IMR-90 (cell line): ENCODE measurements around the gene DDAH2. TPM values are rescaled to one million over a fixed set of nuclear protein-coding genes. Genes with fewer than 3 reads are reported as not detected.
A peak's percentile ranks its signal among the peaks of the same experiment; 100 is the strongest.

ENCODE experiments used
- ATAC-seq: fragments of 200-7000 bp; cut with Tn5 transposase; 2 replicates; pipeline ENCODE4 v1.9.1; 2020; ENCODE audit warnings: low read depth, mild to moderate bottlenecking, moderate library complexity
- BruUV-seq: library from RNA; stranded (reverse); fragments of 400-500 nt; replicated peaks from 2 replicates; lab custom pipeline; 2021; lab: Mats Ljungman, UMichigan
- CTCF ChIA-PET: fragments of 300-600 bp; formaldehyde crosslinking; extraction: SDS; loops from one replicate; lab custom pipeline; 2021; ENCODE audit warnings: antibody characterized with exemption; lab: Yijun Ruan, JAX
- POLR2A ChIA-PET: fragments of 300-600 bp; sonication (Branson Sonifier 250); formaldehyde crosslinking; loops from one replicate; lab custom pipeline; 2022; ENCODE audit warnings: antibody characterized with exemption; ENCODE audit not compliant: unreplicated experiment; lab: Charles Lee
- DNase-seq: peaks from one replicate; pipeline ENCODE4 v3.0.0; 2013
- H2AFZ ChIP-seq: replicated peaks from 2 replicates; pipeline ENCODE3; 2013; ENCODE audit warnings: low read length, mild to moderate bottlenecking; ENCODE audit not compliant: poor library complexity
- H2AK5ac ChIP-seq: 2 replicates; pipeline ENCODE4 v1.6.1; 2013; ENCODE audit warnings: low read depth, low read length, inconsistent platforms
- H2AK9ac ChIP-seq: replicated peaks from 2 replicates; pipeline ENCODE3; 2013; ENCODE audit warnings: mild to moderate bottlenecking, low read depth, low read length, moderate library complexity; ENCODE audit not compliant: poor library complexity
- H2BK120ac ChIP-seq: 2 replicates; pipeline ENCODE4 v1.6.1; 2013; ENCODE audit warnings: low read depth, low read length, inconsistent platforms
- H2BK15ac ChIP-seq: 3 replicates; pipeline ENCODE4 v1.6.1; 2013; ENCODE audit warnings: low read depth, low read length, inconsistent platforms
- H2BK20ac ChIP-seq: 2 replicates; pipeline ENCODE4 v1.6.1; 2013; ENCODE audit warnings: low read depth, mild to moderate bottlenecking, inconsistent platforms, low read length, moderate library complexity
- H2BK5ac ChIP-seq: 2 replicates; pipeline ENCODE4 v1.6.1; 2013; ENCODE audit warnings: mild to moderate bottlenecking, low read depth, low read length, inconsistent platforms; ENCODE audit not compliant: poor library complexity, severe bottlenecking
- H3K14ac ChIP-seq: replicated peaks from 2 replicates; pipeline ENCODE4 v1.6.1; 2013; ENCODE audit warnings: low read depth, low read length, inconsistent platforms
- H3K18ac ChIP-seq: 2 replicates; pipeline ENCODE4 v1.6.1; 2013; ENCODE audit warnings: low read depth, low read length, control low read depth
- H3K23ac ChIP-seq: 2 replicates; pipeline ENCODE4 v1.6.1; 2013; ENCODE audit warnings: low read depth, low read length, inconsistent platforms
- H3K27ac ChIP-seq: 2 replicates; pipeline ENCODE4 v1.5.1; 2013; ENCODE audit warnings: mild to moderate bottlenecking, control low read depth, low read length; ENCODE audit not compliant: insufficient read depth
- H3K27me3 ChIP-seq: 2 replicates; pipeline ENCODE4 v1.6.1; 2013; ENCODE audit warnings: low read length; ENCODE audit not compliant: control insufficient read depth, insufficient read depth
- H3K36me3 ChIP-seq: 2 replicates; pipeline ENCODE4 v1.6.1; 2013; ENCODE audit warnings: low read length, mixed read lengths; ENCODE audit not compliant: control insufficient read depth, insufficient read depth
- H3K4ac ChIP-seq: 2 replicates; pipeline ENCODE4 v1.6.1; 2013; ENCODE audit warnings: low read depth, low read length, inconsistent platforms
- H3K4me1 ChIP-seq: 2 replicates; pipeline ENCODE4 v1.6.1; 2013; ENCODE audit warnings: low read length, mixed read lengths; ENCODE audit not compliant: control insufficient read depth, insufficient read depth
- H3K4me2 ChIP-seq: 2 replicates; pipeline ENCODE4 v1.6.1; 2013; ENCODE audit warnings: low read depth, mild to moderate bottlenecking, control low read depth, low read length, moderate library complexity
- H3K4me3 ChIP-seq: 2 replicates; pipeline ENCODE4 v1.5.1; 2013; ENCODE audit warnings: low read depth, mild to moderate bottlenecking, control low read depth, low read length, moderate library complexity; ENCODE audit not compliant: insufficient read depth
- H3K56ac ChIP-seq: 2 replicates; pipeline ENCODE4 v1.6.1; 2013; ENCODE audit warnings: low read length, inconsistent platforms; ENCODE audit not compliant: insufficient read depth; ENCODE audit errors: extremely low read depth
- H3K79me1 ChIP-seq, 2 experiments: 2 replicates each; pipeline ENCODE4 v1.6.1; 2013; ENCODE audit warnings: low read length in 2 of 2, inconsistent platforms in 1 of 2, low read depth in 1 of 2
- H3K9ac ChIP-seq: 2 replicates; pipeline ENCODE4 v1.6.1; 2013; ENCODE audit warnings: low read depth, low read length, control low read depth
- H3K9me1 ChIP-seq: 2 replicates; pipeline ENCODE4 v1.6.1; 2013; ENCODE audit warnings: low read length, inconsistent platforms; ENCODE audit not compliant: insufficient read depth
- H3K9me3 ChIP-seq: 2 replicates; pipeline ENCODE4 v1.6.1; 2013; ENCODE audit warnings: low read length; ENCODE audit not compliant: control insufficient read depth, insufficient read depth
- H4K20me1 ChIP-seq: 2 replicates; pipeline ENCODE4 v1.6.1; 2013; ENCODE audit warnings: low read length, inconsistent platforms; ENCODE audit not compliant: insufficient read depth
- H4K5ac ChIP-seq: 2 replicates; pipeline ENCODE4 v1.6.1; 2013; ENCODE audit warnings: mild to moderate bottlenecking, low read depth, low read length, control low read depth
- H4K8ac ChIP-seq, 2 experiments: 2 replicates each; pipeline ENCODE4 v1.6.1; 2013; ENCODE audit warnings: low read depth in 2 of 2, low read length in 2 of 2, control low read depth in 1 of 2, inconsistent platforms in 1 of 2
- H4K91ac ChIP-seq: 2 replicates; pipeline ENCODE4 v1.6.1; 2013; ENCODE audit warnings: low read depth, low read length, inconsistent platforms; ENCODE audit not compliant: insufficient read depth
- BHLHE40 ChIP-seq: fragments of 150-350 bp; IDR thresholded peaks from 2 replicates; pipeline ENCODE4 v1.6.1; 2016; ENCODE audit warnings: mild to moderate bottlenecking, low read depth, low read length
- FOS ChIP-seq: fragments of 150-350 bp; IDR thresholded peaks from 2 replicates; pipeline ENCODE4 v1.6.1; 2016; ENCODE audit warnings: low read depth, low read length
- RCOR1 ChIP-seq: IDR thresholded peaks from 2 replicates; pipeline ENCODE4 v1.6.1; 2012; ENCODE audit warnings: mild to moderate bottlenecking, low read length, improper control_type of control experiment; ENCODE audit not compliant: insufficient replicate concordance
- RFX5 ChIP-seq: IDR thresholded peaks from 2 replicates; pipeline ENCODE4 v1.8.0; 2012; ENCODE audit warnings: low read depth, mild to moderate bottlenecking, low read length, moderate library complexity
- SMC3 ChIP-seq: fragments of 150-350 bp; IDR thresholded peaks from 2 replicates; pipeline ENCODE4 v1.6.1; 2016; ENCODE audit warnings: low read depth, mild to moderate bottlenecking, antibody characterized with exemption, low read length, moderate library complexity
- WGBS, 2 experiments: methylation state at CpG; one replicate each; pipeline versions ENCODE4 v1.1.5 to v1.1.7; 2013; ENCODE audit warnings: missing lambda C conversion rate in 2 of 2; ENCODE audit not compliant: insufficient read length in 1 of 2; ENCODE audit errors: extremely low coverage in 2 of 2; 5-methylcytosine and 5-hydroxymethylcytosine counted together
- dilution Hi-C: fragments of 300-500 bp; cut with HindIII; formaldehyde crosslinking; loops from one replicate; pipeline ENCODE4 v1.14.3; 2018; ENCODE audit warnings: low sequenced_read_pairs; ENCODE audit not compliant: unreplicated experiment
- in situ Hi-C: fragments of 300-500 bp; cut with MboI; formaldehyde crosslinking; loops from 3 replicates; pipeline ENCODE4 v1.14.3; 2019; ENCODE audit warnings: low sequenced_read_pairs, inconsistent platforms, mixed read lengths
- intact Hi-C: fragments of 100-400 bp; cut with micrococcal nuclease; formaldehyde crosslinking; loops from 2 replicates; pipeline ENCODE4 v1.10.0; 2022
- polyA plus RNA-seq, 3 experiments: library from polyadenylated mRNA; depleted of rRNA; stranded (reverse); fragments of >200 nt; gene quantifications; 2 replicates each; pipeline ENCODE4 v1.2.3, GENCODE V29; 2012; ENCODE audit warnings: low replicate concordance in 1 of 3
- total RNA-seq: library from RNA; depleted of rRNA; stranded (reverse); fragments of >200 nt; gene quantifications from 2 replicates; pipeline ENCODE4 v1.2.3, GENCODE V29; 2012

DDAH2 gene
- total and polyA plus RNA-seq, 2 of the 4 experiments (the other 2 are of a cell fraction): 40.7 to 57.9 TPM

DNA sequence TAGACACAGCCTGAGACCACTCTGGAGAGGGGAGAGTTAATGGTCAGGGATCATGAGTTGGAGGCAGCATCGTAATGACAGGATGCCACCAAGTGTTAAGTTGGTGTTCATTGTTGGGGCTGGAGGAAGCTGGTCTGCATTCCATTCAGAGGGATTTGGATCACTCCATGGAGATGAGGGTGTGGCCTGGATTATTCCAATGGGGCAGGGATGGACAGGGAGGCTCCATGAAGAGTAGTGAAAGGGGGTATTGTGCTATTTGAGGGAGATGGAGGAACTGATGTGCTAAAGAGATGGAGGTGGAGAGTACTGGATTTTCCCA lies 34.5 kb upstream of the DDAH2 start:
- Histone ChIP-seq H3K9me3 (no peaks in the 10 kb centered on the region), H3K18ac (no peak overlapping the region), H2AK9ac (peak overlapping the region; percentile 71), H4K91ac (no peak overlapping the region; the same call in 1 of the 2 replicates), H3K56ac (no peak overlapping the region; the same call in 1 of the 2 replicates), H2BK15ac (no peak overlapping the region), H2BK5ac (peak overlapping the region; percentile 5), H3K79me1 (no peaks in the 10 kb centered on the region), H2AK5ac (peak overlapping the region; percentile 65), H4K8ac (peak overlapping the region in 1 of 2 experiments; percentile 65; a peak in 1 of 4 replicates), H2BK120ac (0 out of 2 replicates have a peak overlapping the region, but pooled peaks have one; percentile 14), H3K23ac (no peak overlapping the region), H3K14ac (peak overlapping the region; percentile 74), H3K9me1 (peaks cover 10% of the 10 kb centered on the region), H2AFZ (peak overlapping the region; percentile 64), H3K4me1 (peaks cover 4% of the 10 kb centered on the region), H3K27me3 (no peaks in the 10 kb centered on the region), H4K20me1 (no peaks in the 10 kb centered on the region), H3K36me3 (peaks cover 5% of the 10 kb centered on the region; the same call in 1 of the 2 replicates), H3K4me2 (no peak overlapping the region), H3K9ac (no peak overlapping the region), H3K4me3 (no peak overlapping the region), H2BK20ac (no peak overlapping the region), H3K4ac (peak overlapping the region; percentile 66), H3K27ac (no peak overlapping the region), H4K5ac (no peak overlapping the region)
- 0% methylated on average over 1 of the region's 1 CpG; no CpG with 5 or more reads in 1 of the 2 experiments for WGBS, 2 experiments
- TF ChIP-seq RCOR1 (no peak), SMC3 (no peak), BHLHE40 (peak; percentile 70; the same call in 1 of the 2 replicates), FOS (no peak), RFX5 (no peak)
- BruUV-seq: no TSS peak
- POLR2A ChIA-PET: no interaction called here
- DNase-seq (peak; percentile 21), ATAC-seq (peak; percentile 88)
- in situ Hi-C loops (no loop called here), dilution Hi-C loops (no loop called here), intact Hi-C loops (no loop called here)
- CTCF ChIA-PET: interaction anchor here (0.6 kb wide), 1 partner anchor 28 kb away, joined by 3 read pairs; no protein-coding TSS in a partner anchor
